Nephron progenitor cell (in vitro differentiated cells): ENCODE results near the gene LARGE1.
"Not testable (repeated sequence)": the region's sequence is repeated elsewhere in the genome, so short reads cannot be mapped to it uniquely, and the experiment has no call there.

ENCODE experiments used
- DNase-seq: peaks from one replicate; pipeline ENCODE4 v3.0.0; 2021
- H3K27ac Mint-ChIP-seq: 2 replicates; pipeline ENCODE4 v1.8.0; 2021; ENCODE audit warnings: mild to moderate bottlenecking, moderate library complexity, mixed read lengths
- H3K27me3 Mint-ChIP-seq: 2 replicates; pipeline ENCODE4 v1.8.0; 2021; ENCODE audit warnings: mild to moderate bottlenecking, low read depth, mixed read lengths; ENCODE audit not compliant: poor library complexity
- H3K36me3 Mint-ChIP-seq: 2 replicates; pipeline ENCODE4 v1.8.0; 2021; ENCODE audit warnings: low read depth, mixed read lengths
- H3K4me1 Mint-ChIP-seq: 2 replicates; pipeline ENCODE4 v1.8.0; 2021; ENCODE audit warnings: mixed read lengths
- H3K4me3 Mint-ChIP-seq: 2 replicates; pipeline ENCODE4 v1.8.0; 2021; ENCODE audit warnings: mild to moderate bottlenecking, moderate library complexity, mixed read lengths
- H3K9me3 Mint-ChIP-seq: 2 replicates; pipeline ENCODE4 v1.8.0; 2021; ENCODE audit warnings: mild to moderate bottlenecking, moderate library complexity, mixed read lengths
- TF ChIP-seq, protein P1 (sequence below): fragments of 200-600 bp; sonication (generic); IDR thresholded peaks from 2 replicates; pipeline ENCODE4 v1.5.0; 2021; ENCODE audit warnings: antibody characterized with exemption

LARGE1 gene

DNA sequence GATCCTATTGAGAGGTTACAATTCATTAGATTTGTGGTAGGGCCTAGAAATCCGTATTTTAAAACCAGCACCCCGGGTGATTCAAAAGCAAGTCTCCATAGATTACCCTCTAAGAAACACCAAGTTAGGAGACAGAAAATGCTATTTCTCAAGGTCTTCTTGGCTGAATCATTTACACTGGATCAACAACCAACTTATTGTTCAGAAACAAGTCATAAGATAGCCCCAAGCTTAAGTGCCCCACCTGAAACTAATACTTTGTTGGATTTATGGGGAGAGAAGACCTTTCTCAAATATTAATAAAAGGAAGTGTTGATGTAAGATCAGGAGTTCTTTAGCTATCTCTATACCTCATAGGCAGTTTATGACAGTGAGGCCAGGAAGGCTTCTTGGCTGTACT, 345.2 kb downstream of the LARGE1 start:
- DNase-seq, result no peak
- H3K4me3 Mint-ChIP-seq, result no peak overlapping the region
- H3K36me3 Mint-ChIP-seq, result no peaks in the 10 kb centered on the region
- H3K27ac Mint-ChIP-seq, result no peak overlapping the region
- no peaks in the 10 kb centered on the region for H3K27me3 Mint-ChIP-seq
- TF ChIP-seq, protein P1, sequence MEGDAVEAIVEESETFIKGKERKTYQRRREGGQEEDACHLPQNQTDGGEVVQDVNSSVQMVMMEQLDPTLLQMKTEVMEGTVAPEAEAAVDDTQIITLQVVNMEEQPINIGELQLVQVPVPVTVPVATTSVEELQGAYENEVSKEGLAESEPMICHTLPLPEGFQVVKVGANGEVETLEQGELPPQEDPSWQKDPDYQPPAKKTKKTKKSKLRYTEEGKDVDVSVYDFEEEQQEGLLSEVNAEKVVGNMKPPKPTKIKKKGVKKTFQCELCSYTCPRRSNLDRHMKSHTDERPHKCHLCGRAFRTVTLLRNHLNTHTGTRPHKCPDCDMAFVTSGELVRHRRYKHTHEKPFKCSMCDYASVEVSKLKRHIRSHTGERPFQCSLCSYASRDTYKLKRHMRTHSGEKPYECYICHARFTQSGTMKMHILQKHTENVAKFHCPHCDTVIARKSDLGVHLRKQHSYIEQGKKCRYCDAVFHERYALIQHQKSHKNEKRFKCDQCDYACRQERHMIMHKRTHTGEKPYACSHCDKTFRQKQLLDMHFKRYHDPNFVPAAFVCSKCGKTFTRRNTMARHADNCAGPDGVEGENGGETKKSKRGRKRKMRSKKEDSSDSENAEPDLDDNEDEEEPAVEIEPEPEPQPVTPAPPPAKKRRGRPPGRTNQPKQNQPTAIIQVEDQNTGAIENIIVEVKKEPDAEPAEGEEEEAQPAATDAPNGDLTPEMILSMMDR, result no peak
- H3K4me1 Mint-ChIP-seq, result peaks cover 11% of the 10 kb centered on the region
- no peaks in the 10 kb centered on the region for H3K9me3 Mint-ChIP-seq

DNA sequence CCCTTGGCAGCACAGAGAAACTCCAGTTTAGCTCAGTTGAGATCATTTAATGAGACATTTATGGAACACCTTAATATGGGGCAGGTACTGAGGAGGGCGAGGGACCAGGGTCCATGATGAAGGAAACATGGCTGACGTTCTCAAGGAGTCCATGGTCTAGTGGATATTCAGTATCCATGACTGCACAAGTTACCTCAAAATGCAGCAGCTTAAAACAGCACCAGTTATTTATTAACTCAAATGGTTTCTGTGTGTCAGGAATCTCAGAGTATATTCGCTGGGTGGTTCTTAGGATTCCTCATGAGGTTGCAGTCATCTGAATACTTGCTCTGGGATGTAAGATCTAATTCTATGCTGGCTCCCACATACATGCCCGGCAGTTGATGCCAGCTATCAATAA, 346.8 kb downstream of the LARGE1 start:
- H3K4me1 Mint-ChIP-seq, result peaks cover 21% of the 10 kb centered on the region
- no peak overlapping the region for H3K27ac Mint-ChIP-seq
- no peak overlapping the region for H3K4me3 Mint-ChIP-seq
- TF ChIP-seq, protein P1, result no peak
- H3K27me3 Mint-ChIP-seq, result peaks cover 4% of the 10 kb centered on the region
- H3K9me3 Mint-ChIP-seq, result no peaks in the 10 kb centered on the region
- DNase-seq, result no peak
- no peaks in the 10 kb centered on the region for H3K36me3 Mint-ChIP-seq

DNA sequence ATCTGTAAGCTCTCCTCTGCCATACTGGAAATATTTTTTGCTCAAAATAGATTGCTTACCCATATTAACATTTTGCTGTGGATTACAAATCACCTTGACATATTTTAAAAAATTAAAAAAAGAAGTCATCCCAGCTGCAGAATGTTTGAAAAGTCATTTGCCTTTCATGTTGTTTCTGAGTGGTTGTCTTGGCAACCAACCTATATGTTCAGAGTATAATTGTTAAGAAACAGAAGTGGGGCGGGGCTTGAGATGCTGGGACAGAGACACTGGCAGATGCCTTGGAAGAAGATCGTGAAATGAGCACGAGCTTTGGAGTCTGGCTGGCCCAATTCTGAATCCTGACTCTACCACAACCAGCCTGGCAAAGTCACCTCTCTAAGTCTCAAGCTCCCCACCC, 348.2 kb downstream of the LARGE1 start:
- no peak for DNase-seq
- Mint-ChIP-seq H3K4me1 (peaks cover 27% of the 10 kb centered on the region), H3K9me3 (no peaks in the 10 kb centered on the region), H3K4me3 (no peak overlapping the region), H3K36me3 (peaks cover 7% of the 10 kb centered on the region), H3K27me3 (peaks cover 4% of the 10 kb centered on the region), H3K27ac (no peak overlapping the region)
- TF ChIP-seq, protein P1, result no peak

DNA sequence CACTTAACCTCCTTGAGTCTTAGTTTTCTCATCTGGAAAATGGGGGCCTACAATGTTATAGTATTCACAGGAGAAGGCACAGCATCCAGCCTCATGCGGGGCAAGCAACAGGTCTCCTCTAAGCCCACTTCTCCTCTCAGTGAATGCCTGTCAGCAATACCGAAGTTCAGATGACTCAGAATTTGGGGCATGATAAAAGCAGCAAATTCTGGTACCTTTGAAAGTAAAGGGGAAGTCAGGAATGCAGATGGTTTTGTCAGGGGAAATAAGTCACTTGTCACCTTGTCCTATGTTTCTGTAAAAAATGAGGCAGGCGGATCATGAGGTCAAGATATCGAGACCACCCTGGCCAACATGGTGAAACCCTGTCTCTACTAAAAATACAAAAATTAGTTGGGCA, 350.2 kb downstream of the LARGE1 start:
- Mint-ChIP-seq H3K4me1 (peaks cover 27% of the 10 kb centered on the region), H3K4me3 (no peak overlapping the region), H3K27me3 (peaks cover 4% of the 10 kb centered on the region), H3K36me3 (peaks cover 7% of the 10 kb centered on the region), H3K9me3 (no peaks in the 10 kb centered on the region), H3K27ac (no peak overlapping the region)
- DNase-seq, result no peak
- TF ChIP-seq, protein P1, result no peak

DNA sequence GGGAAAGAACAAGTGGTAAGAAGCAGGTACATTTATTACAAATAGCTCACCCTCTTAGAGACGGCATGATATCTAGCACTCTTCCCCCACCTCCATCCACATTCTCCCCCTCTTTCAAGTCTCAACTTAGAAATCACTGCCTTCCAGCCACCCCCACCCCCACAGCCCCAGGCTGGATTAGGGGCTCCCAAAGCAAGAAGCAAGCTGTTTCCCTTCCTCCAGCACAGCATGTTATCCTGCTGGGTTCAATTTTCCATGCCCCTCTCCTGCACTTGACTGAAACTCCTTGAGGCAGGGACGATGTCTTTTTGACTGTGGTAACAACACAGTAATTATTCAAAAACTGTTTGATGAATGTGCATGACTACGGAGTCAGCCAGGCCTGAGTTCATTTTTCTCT, 350.7 kb downstream of the LARGE1 start:
- TF ChIP-seq, protein P1, result no peak
- Mint-ChIP-seq H3K27ac (peak overlapping the region; percentile 8), H3K4me1 (peaks cover 27% of the 10 kb centered on the region), H3K36me3 (peaks cover 10% of the 10 kb centered on the region), H3K27me3 (peaks cover 4% of the 10 kb centered on the region), H3K4me3 (no peak overlapping the region), H3K9me3 (no peaks in the 10 kb centered on the region)
- DNase-seq, result peak; percentile 6

DNA sequence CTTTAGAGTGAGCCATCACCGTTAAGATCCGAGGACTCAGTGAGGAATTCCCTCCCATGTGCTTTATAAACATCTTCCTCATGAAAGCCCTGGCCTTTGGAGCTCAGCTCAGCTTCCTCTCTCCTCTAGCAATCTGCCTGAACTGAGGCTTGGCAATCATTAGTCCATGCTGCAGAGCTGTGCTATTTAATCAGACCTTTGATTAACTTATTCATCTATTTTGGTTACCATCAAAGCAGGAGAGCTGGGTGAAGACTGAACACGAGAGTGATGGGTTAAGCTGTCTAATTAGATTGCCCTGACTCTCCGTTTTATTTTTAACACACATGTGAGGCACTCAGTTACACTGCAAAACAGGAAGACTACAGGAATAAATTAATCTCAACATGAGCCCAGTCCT, 351.3 kb downstream of the LARGE1 start:
- Mint-ChIP-seq H3K4me3 (no peak overlapping the region), H3K27ac (peak overlapping the region; percentile 8), H3K27me3 (peaks cover 6% of the 10 kb centered on the region), H3K9me3 (no peaks in the 10 kb centered on the region), H3K36me3 (peaks cover 14% of the 10 kb centered on the region), H3K4me1 (peaks cover 27% of the 10 kb centered on the region)
- TF ChIP-seq, protein P1, result no peak
- no peak for DNase-seq

DNA sequence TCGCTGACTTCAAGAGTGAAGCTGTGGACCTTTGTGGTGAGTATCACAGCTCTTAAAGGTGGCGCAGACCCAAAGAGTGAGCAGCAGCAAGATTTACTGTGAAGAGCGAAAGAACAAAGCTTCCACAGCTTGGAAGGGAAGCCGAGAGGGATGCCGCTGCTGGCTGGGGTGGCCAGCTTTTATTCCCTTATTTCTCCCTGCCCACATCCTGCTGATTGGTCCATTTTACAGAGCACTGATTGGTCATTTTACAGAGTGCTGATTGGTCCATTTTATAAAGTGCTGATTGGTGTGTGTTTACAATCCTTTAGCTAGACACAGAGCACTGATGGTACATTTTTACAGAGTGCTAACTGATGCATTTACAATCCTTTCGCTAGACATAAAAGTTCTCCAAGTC, 353.8 kb downstream of the LARGE1 start:
- not testable (repeated sequence) for H3K9me3 Mint-ChIP-seq, H3K27me3 Mint-ChIP-seq, DNase-seq, H3K27ac Mint-ChIP-seq, H3K4me3 Mint-ChIP-seq
- Mint-ChIP-seq H3K36me3 (peaks cover 26% of the 10 kb centered on the region), H3K4me1 (peaks cover 32% of the 10 kb centered on the region)
